ENCODE results near the gene GABRB1. TPM values are rescaled to one million over a fixed set of nuclear protein-coding genes. Genes with fewer than 3 reads are reported as not detected.

Gene GABRB1
- total and polyA plus RNA-seq, 2 of the 8 experiments (the other 6 are each of a cell fraction or from before 2014, with no cell fraction given), result 0.22 to 0.38 TPM

GRCh38 chr4:47198791-47199190, 167.4 kb downstream of the GABRB1 start:
- POLR2A ChIA-PET (ENCODE audit: partially characterized antibody), result no interaction called here
- no peaks in the 10 kb centered on the region for H3K23me2 ChIP-seq (ENCODE audit: low read depth, low read length)
- H3K4me1 ChIP-seq (replicated peaks in 1 of 4; ENCODE audit: control insufficient read depth in 3 of 4, insufficient read depth in 4 of 4, low read length in 3 of 4), result no peaks in the 10 kb centered on the region
- no peaks in the 10 kb centered on the region for H3K79me2 ChIP-seq (ENCODE audit: control insufficient read depth in 1 of 2, insufficient read depth in 2 of 2, low read length in 2 of 2)
- DNase-seq (ENCODE audit: low read depth in 1 of 2, low spot score in 2 of 2) (no peak), FAIRE-seq (no peak)
- H3K9me3 ChIP-seq (ENCODE audit: insufficient read depth in 2 of 2, low read depth in 1 of 2, low read length in 1 of 2), result no peaks in the 10 kb centered on the region
- H3K23ac ChIP-seq (ENCODE audit: insufficient read length), result no peak overlapping the region
- no peak overlapping the region for H2BK120ac ChIP-seq (replicated peaks; ENCODE audit: low read depth, low read length)
- H4K91ac ChIP-seq (replicated peaks; ENCODE audit: insufficient read length, low read length), result no peak overlapping the region
- no peaks in the 10 kb centered on the region for H3K27me3 ChIP-seq (replicated peaks in 1 of 4; ENCODE audit: control insufficient read depth in 3 of 4, extremely low read depth in 1 of 4, insufficient read depth in 3 of 4, low read length in 3 of 4)
- no peak overlapping the region for H2AK5ac ChIP-seq (ENCODE audit: low read depth, low read length)
- no peaks in the 10 kb centered on the region for H4K20me1 ChIP-seq (replicated peaks in 1 of 2; ENCODE audit: control insufficient read depth in 1 of 2, insufficient read depth in 2 of 2, low read length in 2 of 2)
- CTCF ChIA-PET (ENCODE audit: partially characterized antibody), result interaction anchor here (0.6 kb wide), 1 partner anchor 1137 kb away, joined by 3 read pairs; no protein-coding TSS in a partner anchor
- 94% methylated on average over 5 of the region's 5 CpGs; no CpG with 5 or more reads in 1 of the 2 experiments for WGBS, 2 experiments (ENCODE audit: extremely low coverage in 1 of 2, insufficient coverage in 1 of 2, insufficient read length in 1 of 2, insufficient replicate concordance in 2 of 2, low coverage in 1 of 2, low lambda C conversion rate in 2 of 2, missing lambda C conversion rate in 1 of 2)
- no peak overlapping the region for H3K9ac ChIP-seq (replicated peaks in 1 of 4; ENCODE audit: extremely low read depth in 1 of 4, low read depth in 3 of 4, low read length in 3 of 4)
- no peaks in the 10 kb centered on the region for H3K79me1 ChIP-seq (ENCODE audit: low read depth, low read length)
- H3K4me2 ChIP-seq (ENCODE audit: insufficient read depth in 1 of 2, low read depth in 2 of 2, low read length in 2 of 2), result no peak overlapping the region
- H3K56ac ChIP-seq (replicated peaks; ENCODE audit: insufficient read length, low read depth, low read length), result no peak overlapping the region
- H2BK12ac ChIP-seq (ENCODE audit: low read depth, low read length), result no peak overlapping the region
- H3K4me3 ChIP-seq (ENCODE audit: extremely low read depth in 1 of 4, insufficient read depth in 2 of 4, low read depth in 3 of 4, low read length in 4 of 4), result no peak overlapping the region
- H3K14ac ChIP-seq (ENCODE audit: insufficient read length), result no peak overlapping the region
- no peaks in the 10 kb centered on the region for H3K36me3 ChIP-seq (ENCODE audit: control insufficient read depth in 2 of 4, insufficient read depth in 4 of 4, low read length in 3 of 4)
- no peak overlapping the region for H3K4ac ChIP-seq (replicated peaks; ENCODE audit: insufficient read length, low read depth, low read length)
- no peak overlapping the region for H4K8ac ChIP-seq (ENCODE audit: extremely low read depth, insufficient read depth, low read length)
- H2BK20ac ChIP-seq (ENCODE audit: low read length), result no peak overlapping the region
- H2BK5ac ChIP-seq (ENCODE audit: low read depth, low read length), result no peak overlapping the region
- no peak overlapping the region for H2BK15ac ChIP-seq (ENCODE audit: low read length)
- H2AFZ ChIP-seq (ENCODE audit: low read length), result no peak overlapping the region
- H3K27ac ChIP-seq (ENCODE audit: low read depth, low read length), result no peak overlapping the region
- no peak overlapping the region for H3K18ac ChIP-seq (ENCODE audit: extremely low read depth, low read length)
- H4K5ac ChIP-seq (ENCODE audit: insufficient read length, low read depth, low read length), result no peak overlapping the region
- TF ChIP-seq GABPA (IDR thresholded peaks at IDR 0.05; ENCODE audit: borderline replicate concordance, insufficient read depth, low read length), result no peak
- TF ChIP-seq HDAC2 (IDR thresholded peaks at IDR 0.05; ENCODE audit: borderline replicate concordance in 1 of 2, low read depth in 2 of 2, low read length in 2 of 2), result no peak
- TF ChIP-seq TEAD4 (IDR thresholded peaks at IDR 0.05; ENCODE audit: low read depth, low read length), result no peak
- TF ChIP-seq YY1 (IDR thresholded peaks at IDR 0.05; ENCODE audit: low read depth, low read length), result no peak

Data from H1 (cell line).